Esophagus muscularis mucosa (tissue), 4 donors: ENCODE measurements around the gene SLC44A4. TPM values are rescaled to one million over a fixed set of nuclear protein-coding genes. Genes with fewer than 3 reads are reported as not detected.
"Not testable (repeated sequence)": the region's sequence is repeated elsewhere in the genome, so short reads cannot be mapped to it uniquely, and the experiment has no call there.

ENCODE experiments used
- DNase-seq: peaks from one replicate; pipeline ENCODE4 v3.0.0-alpha.2; 2017; ENCODE audit errors: extremely low spot score
- H3K27ac ChIP-seq, 4 donors: fragments of 200-600 bp; sonication (generic); replicated peaks in 1 of 4; 1 replicate in 3 of 4; 2 replicates in 1 of 4; pipeline ENCODE4 v1.5.1; 2016 to 2019; ENCODE audit warnings: mild to moderate bottlenecking in 1 of 4
- H3K27me3 ChIP-seq, 4 donors: fragments of 200-600 bp; sonication (generic); one replicate each; pipeline versions ENCODE4 v1.5.1 to v1.6.0; 2016 to 2019
- H3K36me3 ChIP-seq, 4 donors: fragments of 200-600 bp; sonication (generic); one replicate each; pipeline ENCODE4 v1.5.1; 2016 to 2019
- H3K4me1 ChIP-seq, 4 donors: fragments of 200-600 bp; sonication (generic); one replicate each; pipeline ENCODE4 v1.5.1; 2016 to 2019
- H3K4me3 ChIP-seq, 4 donors: fragments of 200-600 bp; sonication (generic); 1 replicate in 2 of 4; 2 replicates in 2 of 4; pipeline ENCODE4 v1.5.1; 2016 to 2019; ENCODE audit warnings: mild to moderate bottlenecking in 4 of 4, moderate library complexity in 1 of 4
- H3K9me3 ChIP-seq, 4 donors: fragments of 200-600 bp; sonication (generic); 1 replicate in 3 of 4; 2 replicates in 1 of 4; pipeline ENCODE4 v1.5.1; 2016 to 2019
- EP300 ChIP-seq: sonication (generic); formaldehyde crosslinking; IDR thresholded peaks from one replicate; pipeline ENCODE4 v1.6.1; 2017; ENCODE audit warnings: antibody characterized with exemption
- POLR2A ChIP-seq: fragments of 450-650 bp; IDR thresholded peaks from one replicate; pipeline ENCODE4 v1.6.1; 2017; ENCODE audit warnings: antibody characterized with exemption, moderate library complexity, mild to moderate bottlenecking, low read depth
- POLR2AphosphoS5 ChIP-seq, 2 donors: sonication (generic); formaldehyde crosslinking; IDR thresholded peaks; one replicate each; pipeline ENCODE4 v1.6.1; 2017; ENCODE audit warnings: antibody characterized with exemption in 2 of 2
- WGBS: methylation state at CpG from one replicate; pipeline ENCODE4 v1.1.5; 2018; 5-methylcytosine and 5-hydroxymethylcytosine counted together
- intact Hi-C: fragments of 100-400 bp; cut with DNase I; formaldehyde crosslinking; loops from one replicate; pipeline ENCODE4 v1.15.1; 2023
- total RNA-seq, 4 donors: library from RNA; depleted of rRNA; stranded (reverse); fragments of >200 nt; gene quantifications; one replicate each; pipeline versions ENCODE4 v1.1.0 to v1.2.1, GENCODE V29; 2016
- TF ChIP-seq, protein P1 (sequence below), 3 experiments: fragments of 200-600 bp in 2 of 3; fragments of 450-650 bp in 1 of 3; sonication (generic) in 2 of 3; IDR thresholded peaks; one replicate each; pipeline ENCODE4 v1.5.1; 2017 to 2019; ENCODE audit warnings: antibody characterized with exemption in 3 of 3, mild to moderate bottlenecking in 2 of 3, moderate library complexity in 1 of 3

SLC44A4 gene
- total RNA-seq, 4 donors from 2014 or later: 0.19 to 0.80 TPM; not detected in 2

GRCh38 chr6:31829633-31830283, 49.0 kb downstream of the SLC44A4 start:
- no peaks in the 10 kb centered on the region for H3K36me3 ChIP-seq
- DNase-seq: no peak
- H3K27me3 ChIP-seq: no peaks in the 10 kb centered on the region
- intact Hi-C loops: loop anchor here (2.0 to 5.0 kb wide), 4 partner anchors 37 to 147 kb away; partner anchors contain the start of gene LY6G5C
- H3K4me3 ChIP-seq: peak overlapping the region; percentile 62 to 79 (median 64)
- TF ChIP-seq, protein P1, sequence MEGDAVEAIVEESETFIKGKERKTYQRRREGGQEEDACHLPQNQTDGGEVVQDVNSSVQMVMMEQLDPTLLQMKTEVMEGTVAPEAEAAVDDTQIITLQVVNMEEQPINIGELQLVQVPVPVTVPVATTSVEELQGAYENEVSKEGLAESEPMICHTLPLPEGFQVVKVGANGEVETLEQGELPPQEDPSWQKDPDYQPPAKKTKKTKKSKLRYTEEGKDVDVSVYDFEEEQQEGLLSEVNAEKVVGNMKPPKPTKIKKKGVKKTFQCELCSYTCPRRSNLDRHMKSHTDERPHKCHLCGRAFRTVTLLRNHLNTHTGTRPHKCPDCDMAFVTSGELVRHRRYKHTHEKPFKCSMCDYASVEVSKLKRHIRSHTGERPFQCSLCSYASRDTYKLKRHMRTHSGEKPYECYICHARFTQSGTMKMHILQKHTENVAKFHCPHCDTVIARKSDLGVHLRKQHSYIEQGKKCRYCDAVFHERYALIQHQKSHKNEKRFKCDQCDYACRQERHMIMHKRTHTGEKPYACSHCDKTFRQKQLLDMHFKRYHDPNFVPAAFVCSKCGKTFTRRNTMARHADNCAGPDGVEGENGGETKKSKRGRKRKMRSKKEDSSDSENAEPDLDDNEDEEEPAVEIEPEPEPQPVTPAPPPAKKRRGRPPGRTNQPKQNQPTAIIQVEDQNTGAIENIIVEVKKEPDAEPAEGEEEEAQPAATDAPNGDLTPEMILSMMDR (IDR thresholded peaks at IDR 0.05): peak; percentile 34 to 54 (median 41)
- TF ChIP-seq EP300 (no peak), POLR2AphosphoS5 (IDR thresholded peaks at IDR 0.05) (peak; percentile 40 to 54), POLR2A (no peak)
- H3K9me3 ChIP-seq: no peaks in the 10 kb centered on the region
- peak overlapping the region; percentile 86 to 96 (median 94) for H3K27ac ChIP-seq
- H3K4me1 ChIP-seq: peaks cover 34 to 62% (median 57%) of the 10 kb centered on the region in 4 donors
- 0% methylated on average over 12 of the region's 15 CpGs for WGBS

- Histone ChIP-seq H3K36me3 (no peaks in the 10 kb centered on the region), H3K4me1 (peaks cover 41 to 67% (median 63%) of the 10 kb centered on the region in 4 donors), H3K27me3 (no peaks in the 10 kb centered on the region), H3K4me3 (peak within 1 kb of the TSS; percentile 64 to 88 (median 70)), H3K9me3 (no peaks in the 10 kb centered on the region), H3K27ac (peak within 1 kb of the TSS; percentile 92 to 97 (median 96))
- DNase-seq: peak; percentile 100
- WGBS: under 1% methylated on average over 14 of the region's 56 CpGs
- TF ChIP-seq, protein P1 (IDR thresholded peaks at IDR 0.05): no peak
- TF ChIP-seq POLR2AphosphoS5 (IDR thresholded peaks at IDR 0.05): peak; percentile 100
- TF ChIP-seq EP300: peak; percentile 42
- TF ChIP-seq POLR2A: peak; percentile 100
- intact Hi-C loops: no loop called here
These were observed 51.3 kb downstream of the SLC44A4 start, which contains the start of gene HSPA1B for GRCh38 chr6:31827286-31828079. TSS of gene HSPA1B (plus strand) at chr6:31827738. CDS start at chr6:31827951, 213 bp downstream.

DNA sequence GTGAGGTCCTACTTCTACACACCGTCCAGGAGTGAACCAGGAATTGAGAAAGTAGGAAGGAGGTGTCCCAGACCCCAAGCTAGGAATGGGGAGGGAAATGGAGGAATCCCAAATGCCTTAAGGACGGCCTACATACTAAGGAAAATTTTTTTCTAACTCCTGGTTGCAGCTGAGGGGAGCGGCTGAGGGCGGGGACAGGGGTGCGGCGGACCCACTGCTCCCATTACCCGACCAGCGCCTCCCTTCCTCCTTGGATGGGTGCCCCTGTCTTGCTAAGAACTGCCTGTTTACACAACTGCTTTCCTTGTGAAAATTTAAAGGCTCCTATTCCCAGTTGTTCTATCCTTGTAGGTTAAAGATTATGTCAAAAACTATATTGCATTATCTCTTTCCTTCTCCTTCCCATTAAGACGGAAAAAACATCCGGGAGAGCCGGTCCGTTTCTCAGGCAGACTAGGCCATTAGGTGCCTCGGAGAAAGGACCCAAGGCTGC, 52.0 kb downstream of the SLC44A4 start:
- H3K27me3 ChIP-seq: no peaks in the 10 kb centered on the region
- H3K4me3 ChIP-seq: peak overlapping the region; percentile 64 to 88 (median 70)
- DNase-seq: peak; percentile 95
- H3K36me3 ChIP-seq: no peaks in the 10 kb centered on the region
- peak in 1 of 2 donors; percentile 75 for TF ChIP-seq POLR2AphosphoS5 (IDR thresholded peaks at IDR 0.05)
- TF ChIP-seq EP300: no peak
- TF ChIP-seq, protein P1 (IDR thresholded peaks at IDR 0.05): no peak
- TF ChIP-seq POLR2A: peak; percentile 17
- H3K9me3 ChIP-seq: no peaks in the 10 kb centered on the region
- peak overlapping the region; percentile 92 to 97 (median 96) for H3K27ac ChIP-seq
- 2% methylated on average over 13 of the region's 13 CpGs for WGBS
- intact Hi-C loops: no loop called here
- H3K4me1 ChIP-seq: peaks cover 42 to 64% (median 58%) of the 10 kb centered on the region in 4 donors

DNA sequence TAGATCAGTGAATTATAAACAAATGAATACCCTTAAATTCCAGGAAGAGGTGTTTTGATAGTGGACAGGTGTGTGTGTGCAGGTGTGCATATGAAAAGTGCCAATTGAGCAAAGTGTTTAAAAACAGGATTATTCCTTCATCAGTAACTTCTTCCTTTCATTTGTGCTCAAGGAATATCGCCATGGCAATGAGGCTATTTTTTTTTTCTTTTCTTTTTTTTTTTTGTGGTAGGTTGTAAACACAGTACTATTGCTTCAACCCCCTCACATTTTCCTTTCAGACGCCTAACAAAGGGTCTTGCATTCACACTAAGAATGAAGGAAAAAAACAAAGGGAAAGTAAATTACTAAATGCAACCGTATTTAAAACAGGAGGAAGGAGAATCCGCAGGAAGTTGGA, 53.2 kb downstream of the SLC44A4 start:
- Histone ChIP-seq H3K27ac (peak overlapping the region; percentile 92 to 97 (median 96)), H3K4me3 (no peak overlapping the region), H3K9me3 (no peaks in the 10 kb centered on the region), H3K27me3 (no peaks in the 10 kb centered on the region), H3K4me1 (peaks cover 41 to 62% (median 58%) of the 10 kb centered on the region in 4 donors), H3K36me3 (no peaks in the 10 kb centered on the region)
- TF ChIP-seq EP300 (no peak), POLR2AphosphoS5 (IDR thresholded peaks at IDR 0.05) (no peak), POLR2A (no peak)
- TF ChIP-seq, protein P1 (IDR thresholded peaks at IDR 0.05): no peak
- 79% methylated on average over 4 of the region's 4 CpGs for WGBS
- intact Hi-C loops: no loop called here
- DNase-seq: no peak

DNA sequence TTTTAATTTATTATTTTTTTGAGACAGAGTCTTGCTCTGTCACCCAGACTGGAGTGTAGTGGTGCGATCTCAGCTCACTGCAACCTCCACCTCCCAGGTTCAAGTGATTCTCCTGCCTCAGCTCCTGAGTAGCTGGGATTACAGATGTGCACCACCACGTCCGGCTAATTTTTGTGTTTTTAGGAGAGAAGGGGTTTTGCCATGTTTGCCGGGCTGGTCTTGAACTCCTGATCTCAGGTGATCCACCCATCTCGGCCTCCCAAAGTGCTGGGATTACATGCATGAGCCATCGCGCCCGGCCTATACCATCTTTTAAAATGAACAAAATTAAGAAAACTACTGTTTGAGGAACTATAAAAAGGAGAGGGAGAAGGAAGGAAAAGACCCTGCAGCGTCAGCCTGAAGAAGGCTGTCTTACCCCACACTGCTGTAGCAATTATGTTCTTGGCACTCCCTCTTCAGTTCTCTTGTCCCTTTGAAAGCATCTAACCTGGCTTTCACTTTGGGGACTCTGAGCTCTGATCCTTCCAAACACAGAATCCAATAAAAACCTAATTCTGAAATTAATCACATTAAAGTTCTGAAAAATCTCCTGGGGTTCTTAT, 55.1 kb downstream of the SLC44A4 start:
- 78% methylated on average over 9 of the region's 9 CpGs for WGBS
- intact Hi-C loops, H3K4me3 ChIP-seq, DNase-seq, H3K27me3 ChIP-seq, H3K36me3 ChIP-seq, H3K9me3 ChIP-seq: not testable (repeated sequence)
- Histone ChIP-seq H3K4me1 (peaks cover 55 to 78% (median 76%) of the 10 kb centered on the region in 4 donors), H3K27ac (peak overlapping the region; percentile 92 to 97 (median 96))
